Karpas-422 (cell line): Measurements from ENCODE around the gene CAMK2G. TPM values are rescaled to one million over a fixed set of nuclear protein-coding genes. Genes with fewer than 3 reads are reported as not detected.

Experiments used
- DNase-seq: peaks from one replicate; pipeline ENCODE4 v3.0.0-alpha.2; 2015
- H2AFZ ChIP-seq: fragments of 200-600 bp; sonication (generic); 2 replicates; pipeline ENCODE4 v1.6.1; 2014; ENCODE audit warnings: antibody characterized with exemption, low read length, mixed read lengths
- H3K27ac ChIP-seq: fragments of 200-600 bp; sonication (generic); 2 replicates; pipeline ENCODE4 v1.5.1; 2014; ENCODE audit warnings: mild to moderate bottlenecking, low read length, moderate library complexity
- H3K27me3 ChIP-seq: fragments of 200-600 bp; sonication (generic); 2 replicates; pipeline ENCODE4 v1.6.1; 2014; ENCODE audit warnings: low read length, mixed read lengths
- H3K36me3 ChIP-seq: fragments of 200-600 bp; sonication (generic); 2 replicates; pipeline ENCODE4 v1.6.1; 2014; ENCODE audit warnings: low read length, mixed read lengths; ENCODE audit not compliant: insufficient read depth
- H3K4me1 ChIP-seq: fragments of 200-600 bp; sonication (generic); 2 replicates; pipeline ENCODE4 v1.6.1; 2014; ENCODE audit warnings: mild to moderate bottlenecking, low read length, mixed read lengths
- H3K4me2 ChIP-seq: fragments of 200-600 bp; sonication (generic); 2 replicates; pipeline ENCODE4 v1.6.1; 2014; ENCODE audit warnings: low read length, low read depth, mild to moderate bottlenecking; ENCODE audit not compliant: poor library complexity, severe bottlenecking
- H3K4me3 ChIP-seq: fragments of 200-600 bp; sonication (generic); 2 replicates; pipeline ENCODE4 v1.5.1; 2014; ENCODE audit warnings: mild to moderate bottlenecking, antibody characterized with exemption, low read length, mixed read lengths
- H3K79me2 ChIP-seq: fragments of 200-600 bp; sonication (generic); 2 replicates; pipeline ENCODE4 v1.6.1; 2014; ENCODE audit warnings: mild to moderate bottlenecking, low read length, mixed read lengths
- H3K9ac ChIP-seq: fragments of 200-600 bp; sonication (generic); 2 replicates; pipeline ENCODE4 v1.6.0; 2014; ENCODE audit warnings: low read length
- H3K9me2 ChIP-seq: fragments of 200-600 bp; sonication (generic), shearing (Covaris generic); replicated peaks from 2 replicates; pipeline ENCODE4 v1.6.0; 2014; ENCODE audit warnings: mild to moderate bottlenecking, low read length, moderate library complexity; ENCODE audit not compliant: insufficient read depth
- H3K9me3 ChIP-seq: fragments of 300-700, 200-600 bp; sonication (generic); 2 replicates; pipeline ENCODE4 v1.6.1; 2014; ENCODE audit warnings: low read length, mixed read lengths
- H4K20me1 ChIP-seq: fragments of 200-600 bp; sonication (generic); 2 replicates; pipeline ENCODE4 v1.6.1; 2014; ENCODE audit warnings: mild to moderate bottlenecking, antibody characterized with exemption, low read length, low read depth; ENCODE audit not compliant: insufficient read depth
- total RNA-seq: library from RNA; depleted of rRNA; stranded (reverse); fragments of >200 nt; shearing (Covaris generic); gene quantifications from 2 replicates; pipeline ENCODE4 v1.2.3, GENCODE V29; 2014; ENCODE audit warnings: low replicate concordance

The CAMK2G gene
- total RNA-seq, 1 experiment from 2014 or later = 28.2 TPM

GRCh38 chr10:73817826-73818225 is 56.5 kb downstream of the CAMK2G start:
- Histone ChIP-seq H3K9me3 (no peaks in the 10 kb centered on the region), H3K79me2 (no peaks in the 10 kb centered on the region), H3K9ac (no peak overlapping the region), H3K9me2 (no peaks in the 10 kb centered on the region), H4K20me1 (no peaks in the 10 kb centered on the region), H3K27me3 (no peaks in the 10 kb centered on the region), H3K4me2 (no peak overlapping the region), H3K4me3 (no peak overlapping the region), H2AFZ (no peak overlapping the region), H3K4me1 (peaks cover under 1% of the 10 kb centered on the region; the same call in 1 of the 2 replicates), H3K36me3 (peaks cover 5% of the 10 kb centered on the region; the same call in 1 of the 2 replicates), H3K27ac (no peak overlapping the region)
- no peak for DNase-seq

DNA sequence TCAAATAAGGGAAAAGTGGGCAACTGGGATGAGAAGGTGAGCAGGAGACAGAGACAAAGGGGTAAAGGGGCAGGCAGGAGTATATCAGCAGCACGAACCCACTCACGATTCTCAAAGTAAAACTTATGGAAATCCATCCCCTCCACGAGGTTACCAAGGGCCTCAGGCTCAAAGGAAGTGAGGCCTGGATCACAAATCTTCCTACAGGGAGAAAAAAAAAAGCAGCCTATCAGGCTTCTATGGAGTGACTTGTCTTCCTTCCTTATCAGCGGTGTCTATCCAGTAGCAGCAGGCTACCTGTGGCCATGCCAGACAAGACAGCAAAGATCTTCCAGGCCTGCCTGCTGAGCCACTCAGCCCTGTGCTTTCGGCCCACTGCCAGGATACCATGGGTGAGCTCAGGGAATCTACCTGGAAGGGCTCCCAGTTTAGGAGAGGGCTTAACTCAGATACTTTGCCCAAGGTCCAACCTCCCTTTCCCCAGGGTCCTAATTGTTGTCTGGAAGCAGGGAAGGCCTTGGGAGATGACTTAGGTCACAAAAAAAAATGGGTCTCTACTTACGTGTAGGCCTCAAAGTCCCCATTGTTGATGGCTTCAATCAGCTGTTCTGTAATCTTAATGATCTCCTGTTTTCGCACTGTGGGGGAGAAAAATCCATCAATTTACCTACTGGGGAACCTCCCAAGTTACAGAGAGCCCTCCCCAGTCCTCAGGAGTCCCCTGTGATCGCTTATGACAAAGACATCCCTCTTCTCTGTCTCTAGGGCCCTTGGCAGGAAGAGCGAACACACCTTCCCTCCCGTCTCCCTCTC is 57.2 kb downstream of the CAMK2G start:
- Histone ChIP-seq H3K79me2 (no peaks in the 10 kb centered on the region), H3K36me3 (peaks cover 5% of the 10 kb centered on the region; the same call in 1 of the 2 replicates), H3K27ac (no peak overlapping the region), H3K9ac (no peak overlapping the region), H2AFZ (no peak overlapping the region), H3K27me3 (no peaks in the 10 kb centered on the region), H3K4me3 (no peak overlapping the region), H3K4me2 (no peak overlapping the region), H3K9me3 (no peaks in the 10 kb centered on the region), H4K20me1 (no peaks in the 10 kb centered on the region), H3K4me1 (peaks cover 8% of the 10 kb centered on the region), H3K9me2 (no peaks in the 10 kb centered on the region)
- no peak for DNase-seq

GRCh38 chr10:73815719-73816030 is 58.7 kb downstream of the CAMK2G start:
- H3K9me2 ChIP-seq = no peaks in the 10 kb centered on the region
- peaks cover 5% of the 10 kb centered on the region; the same call in 1 of the 2 replicates for H3K36me3 ChIP-seq
- no peak overlapping the region for H3K27ac ChIP-seq

GRCh38 chr10:73814896-73815718 is 59.2 kb downstream of the CAMK2G start:
- Histone ChIP-seq H3K9me3 (no peaks in the 10 kb centered on the region), H3K79me2 (peaks cover 6% of the 10 kb centered on the region), H2AFZ (no peak overlapping the region), H3K36me3 (peaks cover 5% of the 10 kb centered on the region; the same call in 1 of the 2 replicates), H3K27me3 (no peaks in the 10 kb centered on the region), H3K4me2 (no peak overlapping the region), H3K4me3 (no peak overlapping the region), H3K9ac (no peak overlapping the region), H3K9me2 (no peaks in the 10 kb centered on the region), H4K20me1 (no peaks in the 10 kb centered on the region), H3K4me1 (peaks cover 15% of the 10 kb centered on the region), H3K27ac (no peak overlapping the region)
- peak; percentile 68 for DNase-seq

More at GRCh38 chr10:73815719-73816030, 58.7 kb downstream of the CAMK2G start:
- Histone ChIP-seq H3K4me3 (no peak overlapping the region), H3K79me2 (peaks cover 2% of the 10 kb centered on the region), H3K4me2 (no peak overlapping the region), H4K20me1 (no peaks in the 10 kb centered on the region), H3K9me3 (no peaks in the 10 kb centered on the region), H2AFZ (no peak overlapping the region), H3K27me3 (no peaks in the 10 kb centered on the region), H3K9ac (no peak overlapping the region), H3K4me1 (peaks cover 9% of the 10 kb centered on the region)
- no peak for DNase-seq

- Histone ChIP-seq H3K9me3 (no peaks in the 10 kb centered on the region), H3K27me3 (no peaks in the 10 kb centered on the region), H3K9ac (no peak overlapping the region), H3K4me3 (no peak overlapping the region), H3K79me2 (peaks cover 13% of the 10 kb centered on the region), H3K4me2 (no peak overlapping the region), H3K9me2 (no peaks in the 10 kb centered on the region), H3K27ac (no peak overlapping the region), H4K20me1 (no peaks in the 10 kb centered on the region), H3K36me3 (peaks cover 5% of the 10 kb centered on the region; the same call in 1 of the 2 replicates), H3K4me1 (peaks cover 22% of the 10 kb centered on the region), H2AFZ (no peak overlapping the region)
- DNase-seq = no peak
Measured at GRCh38 chr10:73814276-73814895, 60.0 kb downstream of the CAMK2G start.

DNA sequence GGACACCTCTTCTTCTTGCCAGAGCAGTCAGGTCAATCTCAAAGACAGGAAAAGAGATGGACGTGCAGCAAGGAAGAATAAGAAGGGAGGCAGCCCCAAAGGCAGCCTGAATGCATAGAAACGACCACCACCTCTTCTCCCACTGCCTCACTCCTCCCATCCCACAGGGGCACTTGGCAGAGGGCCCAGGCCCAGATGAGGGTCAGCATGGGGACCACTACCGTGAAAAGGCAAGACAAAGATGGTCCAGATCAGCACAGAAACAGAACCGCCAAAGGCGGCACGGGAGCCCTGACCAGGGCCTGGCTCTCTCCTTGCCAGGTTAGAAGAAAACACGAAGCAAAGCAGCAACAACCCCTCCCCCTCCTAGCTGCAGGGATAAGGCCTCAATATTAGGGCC is 61.0 kb downstream of the CAMK2G start:
- no peaks in the 10 kb centered on the region for H4K20me1 ChIP-seq
- peaks cover 24% of the 10 kb centered on the region for H3K79me2 ChIP-seq
- H3K4me1 ChIP-seq = peaks cover 30% of the 10 kb centered on the region
- no peaks in the 10 kb centered on the region for H3K27me3 ChIP-seq
- no peak for DNase-seq
- peaks cover 5% of the 10 kb centered on the region; the same call in 1 of the 2 replicates for H3K36me3 ChIP-seq
- no peak overlapping the region for H3K9ac ChIP-seq
- H2AFZ ChIP-seq = no peak overlapping the region
- H3K9me3 ChIP-seq = no peaks in the 10 kb centered on the region
- no peak overlapping the region for H3K4me3 ChIP-seq
- H3K9me2 ChIP-seq = no peaks in the 10 kb centered on the region
- no peak overlapping the region for H3K4me2 ChIP-seq
- no peak overlapping the region for H3K27ac ChIP-seq

- DNase-seq = no peak
- no peaks in the 10 kb centered on the region for H4K20me1 ChIP-seq
- H3K27me3 ChIP-seq = no peaks in the 10 kb centered on the region
- no peak overlapping the region for H3K4me3 ChIP-seq
- peaks cover 5% of the 10 kb centered on the region; the same call in 1 of the 2 replicates for H3K36me3 ChIP-seq
- H3K79me2 ChIP-seq = peaks cover 29% of the 10 kb centered on the region
- H3K9ac ChIP-seq = no peak overlapping the region
- no peaks in the 10 kb centered on the region for H3K9me2 ChIP-seq
- H3K4me2 ChIP-seq = peak overlapping the region; percentile 49
- no peak overlapping the region for H3K27ac ChIP-seq
- H3K9me3 ChIP-seq = no peaks in the 10 kb centered on the region
- H2AFZ ChIP-seq = no peak overlapping the region
- peaks cover 30% of the 10 kb centered on the region for H3K4me1 ChIP-seq
Measured at GRCh38 chr10:73812657-73813056, 61.7 kb downstream of the CAMK2G start.
